ENCODE data around the gene B4GAT1.

Gene B4GAT1

GRCh38 chr11:66333896-66334604, 13.4 kb downstream of the B4GAT1 start:
- TF ChIP-seq SUZ12 (IDR thresholded peaks at IDR 0.05; ENCODE audit: extremely low read depth, insufficient read depth, insufficient read length) (no peak), ZNF274 (IDR thresholded peaks at IDR 0.05; ENCODE audit: low read depth, low read length) (no peak), YY1 (IDR thresholded peaks at IDR 0.05; ENCODE audit: insufficient read depth, insufficient read length) (no peak)
- Histone ChIP-seq H3K4me3 (ENCODE audit: insufficient read length, low read depth) (no peak overlapping the region), H3K27me3 (ENCODE audit: insufficient read depth, insufficient read length) (no peaks in the 10 kb centered on the region), H3K9ac (ENCODE audit: insufficient read length, low read depth) (peak overlapping the region; percentile 37), H3K9me3 (ENCODE audit: insufficient read depth, low read length) (no peaks in the 10 kb centered on the region), H3K36me3 (ENCODE audit: insufficient read depth, insufficient read length, low read length) (peaks cover 68% of the 10 kb centered on the region), H3K4me1 (ENCODE audit: insufficient read depth, insufficient read length) (peaks cover 8% of the 10 kb centered on the region)
- no peak for DNase-seq (ENCODE audit: low read depth, low spot score)

DNA sequence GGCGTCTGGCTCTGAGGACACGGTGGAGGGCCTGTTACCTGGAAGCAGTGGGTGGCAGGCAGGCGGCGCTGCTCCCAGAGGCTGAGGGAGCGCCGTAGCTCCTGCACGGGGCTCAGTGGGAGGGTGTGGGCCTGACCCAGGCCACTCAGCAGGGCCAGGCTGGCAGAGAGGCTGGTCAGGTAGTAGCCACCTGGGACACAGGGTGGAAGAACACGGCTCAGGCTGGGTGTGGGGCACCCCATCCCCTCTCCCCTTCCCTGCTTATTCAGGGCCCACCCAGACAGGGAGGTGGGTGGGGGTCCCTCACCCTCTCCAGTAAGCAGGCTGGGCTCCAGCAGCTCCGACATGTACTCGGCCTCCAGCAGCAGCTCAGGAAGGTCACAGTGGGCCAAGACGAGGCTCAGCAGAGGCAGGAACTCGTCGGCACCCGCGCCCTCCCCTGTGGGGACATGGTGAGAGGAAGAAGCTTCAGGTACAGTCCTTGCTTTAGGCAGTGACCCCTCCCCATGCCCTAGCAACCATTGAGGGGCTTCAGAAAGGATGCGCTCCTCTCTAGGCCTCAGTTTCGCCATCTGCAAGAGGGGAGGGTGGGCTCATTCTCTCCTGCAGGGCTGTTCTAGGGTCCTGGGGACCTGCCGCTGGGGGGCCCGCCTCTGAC, 14.1 kb downstream of the B4GAT1 start:
- peaks cover 8% of the 10 kb centered on the region for H3K4me1 ChIP-seq (ENCODE audit: insufficient read depth, insufficient read length)
- no peak overlapping the region for H3K9ac ChIP-seq (ENCODE audit: insufficient read length, low read depth)
- H3K4me3 ChIP-seq (ENCODE audit: insufficient read length, low read depth): no peak overlapping the region
- no peaks in the 10 kb centered on the region for H3K9me3 ChIP-seq (ENCODE audit: insufficient read depth, low read length)
- peaks cover 61% of the 10 kb centered on the region for H3K36me3 ChIP-seq (ENCODE audit: insufficient read depth, insufficient read length, low read length)
- TF ChIP-seq YY1 (IDR thresholded peaks at IDR 0.05; ENCODE audit: insufficient read depth, insufficient read length) (no peak), SUZ12 (IDR thresholded peaks at IDR 0.05; ENCODE audit: extremely low read depth, insufficient read depth, insufficient read length) (no peak), ZNF274 (IDR thresholded peaks at IDR 0.05; ENCODE audit: low read depth, low read length) (no peak)
- no peaks in the 10 kb centered on the region for H3K27me3 ChIP-seq (ENCODE audit: insufficient read depth, insufficient read length)
- no peak for DNase-seq (ENCODE audit: low read depth, low spot score)

GRCh38 chr11:66332371-66333219, 14.8 kb downstream of the B4GAT1 start:
- peaks cover 12% of the 10 kb centered on the region for H3K4me1 ChIP-seq (ENCODE audit: insufficient read depth, insufficient read length)
- H3K27me3 ChIP-seq (ENCODE audit: insufficient read depth, insufficient read length): no peaks in the 10 kb centered on the region
- H3K4me3 ChIP-seq (ENCODE audit: insufficient read length, low read depth): no peak overlapping the region
- H3K36me3 ChIP-seq (ENCODE audit: insufficient read depth, insufficient read length, low read length): peaks cover 54% of the 10 kb centered on the region
- no peak for TF ChIP-seq ZNF274 (IDR thresholded peaks at IDR 0.05; ENCODE audit: low read depth, low read length)
- TF ChIP-seq SUZ12 (IDR thresholded peaks at IDR 0.05; ENCODE audit: extremely low read depth, insufficient read depth, insufficient read length): no peak
- no peak for DNase-seq (ENCODE audit: low read depth, low spot score)
- no peak overlapping the region for H3K9ac ChIP-seq (ENCODE audit: insufficient read length, low read depth)
- H3K9me3 ChIP-seq (ENCODE audit: insufficient read depth, low read length): no peaks in the 10 kb centered on the region

DNA sequence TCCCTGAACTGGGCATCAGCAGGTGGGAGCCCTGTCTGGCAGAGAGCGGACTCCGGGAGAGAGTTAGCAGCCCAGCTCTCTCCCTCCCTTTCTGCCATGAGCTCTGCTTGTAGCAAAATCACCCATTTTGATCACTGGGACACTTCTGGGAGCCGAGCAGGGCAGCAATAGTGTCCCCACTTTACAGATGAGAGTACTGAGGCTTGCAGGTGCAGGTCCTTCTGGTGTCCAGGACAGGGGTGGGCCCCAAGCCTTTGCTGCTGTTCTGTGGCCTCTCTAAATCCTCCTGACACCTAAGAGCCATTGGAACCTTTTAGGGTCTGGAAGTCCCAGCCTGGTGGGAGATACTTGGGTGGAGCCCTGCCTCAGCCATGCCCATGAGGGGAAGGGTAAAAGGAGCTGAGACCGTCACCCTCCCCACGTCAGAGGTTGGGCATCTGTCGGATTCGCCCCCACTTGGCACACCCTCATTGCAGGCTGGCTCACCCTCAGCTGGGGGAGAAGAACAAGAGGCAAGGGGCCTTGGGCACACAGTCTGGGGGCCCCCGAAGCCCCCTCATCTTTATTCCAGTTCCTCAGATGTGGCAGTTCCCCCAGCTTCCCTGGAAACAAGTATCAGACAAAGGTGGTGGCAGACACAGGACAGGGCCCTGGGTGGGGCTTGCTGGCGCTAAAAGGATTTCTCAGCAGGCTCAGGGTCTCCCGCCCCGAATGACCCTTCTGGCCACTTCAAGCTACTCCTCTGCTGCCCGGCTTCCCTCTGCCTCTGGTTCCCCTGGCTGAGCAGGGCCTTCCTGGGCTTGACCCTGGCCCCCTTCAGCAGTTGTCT, 15.7 kb downstream of the B4GAT1 start:
- Histone ChIP-seq H3K9ac (ENCODE audit: insufficient read length, low read depth) (no peak overlapping the region), H3K27me3 (ENCODE audit: insufficient read depth, insufficient read length) (no peaks in the 10 kb centered on the region)

DNA sequence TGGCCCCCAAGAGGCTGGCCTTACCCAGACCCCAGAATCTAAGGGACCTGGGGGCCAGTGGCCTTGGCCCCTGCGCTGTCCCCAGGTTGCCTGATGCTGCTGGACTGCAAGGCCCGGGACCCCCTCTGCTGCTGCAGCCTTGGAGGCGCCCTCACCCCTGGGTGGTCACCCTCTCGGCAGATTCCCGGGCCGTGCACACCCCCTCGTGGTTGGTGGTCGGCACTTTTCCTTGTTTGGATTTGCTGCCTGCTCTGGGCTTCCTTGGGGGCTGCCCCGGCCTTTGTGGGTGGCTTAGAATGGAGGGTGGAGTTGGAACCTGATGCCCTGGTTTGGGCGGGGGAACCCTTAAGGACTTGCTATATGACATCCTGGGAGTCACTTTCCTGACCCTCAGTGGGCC, 16.5 kb downstream of the B4GAT1 start:
- TF ChIP-seq ZNF274 (IDR thresholded peaks at IDR 0.05; ENCODE audit: low read depth, low read length): no peak
- TF ChIP-seq SUZ12 (IDR thresholded peaks at IDR 0.05; ENCODE audit: extremely low read depth, insufficient read depth, insufficient read length): no peak
- TF ChIP-seq YY1 (IDR thresholded peaks at IDR 0.05; ENCODE audit: insufficient read depth, insufficient read length): no peak
- peaks cover 26% of the 10 kb centered on the region for H3K4me1 ChIP-seq (ENCODE audit: insufficient read depth, insufficient read length)
- H3K9ac ChIP-seq (ENCODE audit: insufficient read length, low read depth): no peak overlapping the region
- H3K27me3 ChIP-seq (ENCODE audit: insufficient read depth, insufficient read length): no peaks in the 10 kb centered on the region
- H3K9me3 ChIP-seq (ENCODE audit: insufficient read depth, low read length): no peaks in the 10 kb centered on the region
- H3K36me3 ChIP-seq (ENCODE audit: insufficient read depth, insufficient read length, low read length): peaks cover 45% of the 10 kb centered on the region
- H3K4me3 ChIP-seq (ENCODE audit: insufficient read length, low read depth): no peak overlapping the region
- DNase-seq (ENCODE audit: low read depth, low spot score): no peak

More for the DNA sequence above, 15.7 kb downstream of the B4GAT1 start:
- Histone ChIP-seq H3K4me1 (ENCODE audit: insufficient read depth, insufficient read length) (peaks cover 20% of the 10 kb centered on the region), H3K36me3 (ENCODE audit: insufficient read depth, insufficient read length, low read length) (peaks cover 45% of the 10 kb centered on the region), H3K9me3 (ENCODE audit: insufficient read depth, low read length) (no peaks in the 10 kb centered on the region), H3K4me3 (ENCODE audit: insufficient read length, low read depth) (no peak overlapping the region)
- DNase-seq (ENCODE audit: low read depth, low spot score): no peak
- TF ChIP-seq YY1 (IDR thresholded peaks at IDR 0.05; ENCODE audit: insufficient read depth, insufficient read length): no peak
- TF ChIP-seq SUZ12 (IDR thresholded peaks at IDR 0.05; ENCODE audit: extremely low read depth, insufficient read depth, insufficient read length): no peak

DNA sequence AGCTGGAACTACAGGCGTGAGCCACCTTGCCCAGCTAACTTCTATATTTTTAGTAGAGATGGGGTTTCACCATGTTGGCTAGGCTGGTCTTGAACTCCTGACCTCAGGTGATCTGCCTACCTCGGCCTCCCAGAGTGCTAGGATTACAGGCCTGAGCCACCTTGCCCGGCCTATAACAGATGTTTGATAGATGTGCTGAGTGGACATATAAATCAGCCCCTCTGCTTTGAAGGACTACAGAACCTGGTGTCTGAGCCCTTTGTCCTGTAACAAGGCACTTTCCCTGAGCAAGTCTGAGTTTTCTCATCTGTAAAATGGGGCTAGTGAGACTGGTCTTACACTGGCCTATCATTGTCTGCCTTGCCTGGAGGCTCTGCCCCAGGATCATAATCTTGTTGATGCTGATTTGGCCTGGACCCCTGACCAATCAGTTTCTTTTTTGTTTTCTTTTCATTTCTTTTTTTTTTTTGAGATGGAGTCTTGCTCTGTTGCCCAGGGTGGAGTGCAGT, 18.2 kb downstream of the B4GAT1 start:
- Histone ChIP-seq H3K27me3 (ENCODE audit: insufficient read depth, insufficient read length) (no peaks in the 10 kb centered on the region), H3K4me1 (ENCODE audit: insufficient read depth, insufficient read length) (peaks cover 36% of the 10 kb centered on the region), H3K36me3 (ENCODE audit: insufficient read depth, insufficient read length, low read length) (peaks cover 34% of the 10 kb centered on the region), H3K9ac (ENCODE audit: insufficient read length, low read depth) (no peak overlapping the region), H3K4me3 (ENCODE audit: insufficient read length, low read depth) (no peak overlapping the region), H3K9me3 (ENCODE audit: insufficient read depth, low read length) (no peaks in the 10 kb centered on the region)
- DNase-seq (ENCODE audit: low read depth, low spot score): no peak
- TF ChIP-seq SUZ12 (IDR thresholded peaks at IDR 0.05; ENCODE audit: extremely low read depth, insufficient read depth, insufficient read length) (no peak), ZNF274 (IDR thresholded peaks at IDR 0.05; ENCODE audit: low read depth, low read length) (no peak), YY1 (IDR thresholded peaks at IDR 0.05; ENCODE audit: insufficient read depth, insufficient read length) (no peak)

All from NT2/D1 (cell line).